Esophagus (tissue), 2 donors: ENCODE measurements around the gene GALNT3. TPM values are rescaled to one million over a fixed set of nuclear protein-coding genes. Genes with fewer than 3 reads are reported as not detected.
A peak's percentile ranks its signal among the peaks of the same experiment; 100 is the strongest.

Experiments used
- H3K27ac ChIP-seq, 2 donors: one replicate each; pipeline ENCODE4 v1.5.1; 2013; ENCODE audit warnings: low read depth in 2 of 2, mild to moderate bottlenecking in 2 of 2, inconsistent platforms in 1 of 2, low read length in 1 of 2, moderate library complexity in 1 of 2
- H3K27me3 ChIP-seq, 2 donors: one replicate each; pipeline ENCODE4 v1.6.1; 2013; ENCODE audit warnings: low read length in 2 of 2, control low read depth in 1 of 2, mild to moderate bottlenecking in 1 of 2; ENCODE audit not compliant: insufficient read depth in 2 of 2, control insufficient read depth in 1 of 2
- H3K36me3 ChIP-seq, 2 donors: one replicate each; pipeline ENCODE4 v1.6.1; 2013; ENCODE audit warnings: low read length in 1 of 2; ENCODE audit not compliant: control insufficient read depth in 2 of 2, insufficient read depth in 2 of 2
- H3K4me1 ChIP-seq, 2 donors: one replicate each; pipeline ENCODE4 v1.6.1; 2013; ENCODE audit warnings: low read length in 1 of 2; ENCODE audit not compliant: control insufficient read depth in 2 of 2, insufficient read depth in 2 of 2
- H3K4me3 ChIP-seq, 2 donors: one replicate each; pipeline ENCODE4 v1.5.1; 2013; ENCODE audit warnings: low read length in 2 of 2, mild to moderate bottlenecking in 2 of 2, low read depth in 1 of 2, moderate library complexity in 1 of 2
- H3K9me3 ChIP-seq, 2 donors: one replicate each; pipeline ENCODE4 v1.6.1; 2013; ENCODE audit warnings: mild to moderate bottlenecking in 2 of 2, low read depth in 1 of 2, low read length in 1 of 2, moderate library complexity in 1 of 2; ENCODE audit not compliant: control insufficient read depth in 2 of 2, insufficient read depth in 1 of 2
- WGBS, 2 donors: extraction: QIAGEN DNeasy Blood & Tissue Kit; methylation state at CpG; one replicate each; pipeline ENCODE4 v1.1.7; 2013; 5-methylcytosine and 5-hydroxymethylcytosine counted together
- polyA plus RNA-seq, 2 donors: library from polyadenylated mRNA; stranded (reverse); fragments of 200-250 nt; gene quantifications; one replicate each; pipeline ENCODE4 v1.2.3, GENCODE V29; 2013
- donor health status: healthy with polysubstance abuse.
- donor health status: Bipolar disorder and iron deficiency.

GALNT3 gene
- polyA plus RNA-seq, 2 donors = 25.7 to 30.7 TPM

DNA sequence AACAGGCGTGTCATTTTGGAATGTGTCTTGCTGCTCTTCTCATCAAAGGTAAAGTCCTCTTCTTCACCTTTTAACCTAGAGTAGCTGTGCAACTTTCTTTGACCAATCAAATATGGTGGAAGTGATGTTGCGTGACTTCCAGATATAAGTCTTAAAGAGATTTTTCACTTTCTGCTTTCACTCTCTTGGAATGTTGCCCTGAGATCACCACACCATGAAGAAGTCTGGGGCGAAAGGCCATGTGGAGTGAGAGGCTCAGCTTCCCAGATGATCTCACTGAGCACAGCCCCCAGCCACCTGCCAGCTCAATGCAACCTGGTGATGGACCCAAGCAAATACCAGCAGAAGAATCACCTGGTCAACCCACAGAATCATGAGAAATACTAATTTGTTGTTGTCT lies 7.1 kb upstream of the GALNT3 start:
- no peaks in the 10 kb centered on the region for H3K36me3 ChIP-seq
- H3K4me1 ChIP-seq = no peaks in the 10 kb centered on the region
- 96 to 98% methylated on average over 3 of the region's 3 CpGs for WGBS, 2 donors
- no peaks in the 10 kb centered on the region for H3K27me3 ChIP-seq
- no peak overlapping the region for H3K27ac ChIP-seq
- no peak overlapping the region for H3K4me3 ChIP-seq
- H3K9me3 ChIP-seq = no peaks in the 10 kb centered on the region

DNA sequence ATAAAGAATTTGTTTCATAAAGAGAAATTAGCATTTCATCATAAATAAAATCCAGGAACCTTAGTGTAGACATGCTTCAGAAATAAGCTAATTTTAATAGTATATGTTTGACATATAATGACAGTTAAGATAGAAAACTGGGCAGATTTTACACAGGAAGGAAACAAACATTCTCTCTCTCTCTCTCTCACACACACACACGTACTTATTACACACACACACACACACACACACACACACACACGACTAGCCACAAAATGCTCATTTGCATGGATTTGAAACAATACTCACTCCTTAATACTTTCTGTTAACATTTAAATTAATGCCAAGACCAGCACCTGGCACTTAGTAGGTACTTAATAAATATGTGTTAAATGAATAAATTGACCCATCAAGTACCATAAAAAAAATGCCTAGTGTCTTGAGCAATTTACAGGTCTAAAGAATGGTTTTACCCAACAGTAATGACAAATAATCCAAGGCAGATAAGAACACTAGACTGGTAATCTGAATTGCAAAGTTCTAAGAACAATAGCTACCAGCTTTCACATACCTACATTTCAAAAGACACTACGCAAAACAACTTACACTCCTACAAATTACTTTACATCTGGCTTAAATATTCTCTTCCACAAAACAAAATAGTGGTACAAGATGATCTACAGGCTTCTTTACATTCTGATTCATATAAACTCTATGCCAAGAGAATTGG lies 2.9 kb upstream of the GALNT3 start:
- no peaks in the 10 kb centered on the region for H3K27me3 ChIP-seq
- no peak overlapping the region for H3K27ac ChIP-seq
- 58 to 62% methylated on average over 3 of the region's 3 CpGs for WGBS, 2 donors
- no peak overlapping the region for H3K4me3 ChIP-seq
- peaks cover 0 to 4% of the 10 kb centered on the region in 2 donors for H3K9me3 ChIP-seq
- H3K36me3 ChIP-seq = no peaks in the 10 kb centered on the region
- H3K4me1 ChIP-seq = no peaks in the 10 kb centered on the region

DNA sequence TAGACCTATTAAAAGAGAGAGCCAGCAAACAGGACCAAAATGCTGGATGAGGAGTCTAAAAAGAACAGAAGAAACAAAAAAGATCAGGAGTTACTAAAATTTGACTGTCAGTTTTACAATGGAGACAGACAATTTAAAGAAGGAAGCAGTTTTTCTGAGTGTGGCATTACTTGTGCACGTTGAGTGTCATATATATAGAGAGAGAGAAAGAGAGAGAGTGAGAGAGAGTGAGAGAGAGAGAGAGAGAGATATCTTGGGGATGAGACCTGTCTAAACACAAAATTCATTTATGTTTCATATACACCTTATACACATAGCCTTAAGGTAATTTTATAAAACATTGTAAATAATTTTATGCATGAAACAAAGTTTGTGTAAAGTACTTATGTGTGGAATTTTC lies 2.1 kb upstream of the GALNT3 start:
- WGBS, 2 donors = 61% methylated on average over 1 of the region's 1 CpG
- Histone ChIP-seq H3K27ac (no peak overlapping the region), H3K36me3 (no peaks in the 10 kb centered on the region), H3K4me1 (no peaks in the 10 kb centered on the region), H3K9me3 (peaks cover 0 to 4% of the 10 kb centered on the region in 2 donors), H3K27me3 (no peaks in the 10 kb centered on the region), H3K4me3 (no peak overlapping the region)

DNA sequence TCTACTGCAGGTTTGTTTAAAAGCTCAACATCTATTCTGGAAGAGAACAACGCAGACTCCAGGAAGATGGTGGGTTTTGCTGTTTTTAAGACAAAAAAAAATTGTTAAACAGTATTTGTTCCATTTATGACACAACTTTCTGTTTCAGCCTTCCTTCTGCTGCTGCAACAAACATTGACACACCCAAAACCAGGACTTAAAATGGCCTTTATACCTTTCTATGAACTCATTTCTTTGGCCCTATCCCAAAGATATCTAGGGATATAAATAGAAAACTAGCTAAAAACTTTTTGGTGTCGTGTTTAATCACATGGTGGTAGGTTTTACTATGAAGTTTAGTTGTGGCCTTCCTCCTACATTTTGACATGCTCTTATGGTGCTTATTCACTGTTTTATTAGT lies 964 bp upstream of the GALNT3 start:
- Histone ChIP-seq H3K9me3 (peaks cover 0 to 4% of the 10 kb centered on the region in 2 donors), H3K27ac (peak overlapping the region; percentile 94 to 97), H3K27me3 (no peaks in the 10 kb centered on the region), H3K4me3 (peak overlapping the region; percentile 63 to 97), H3K4me1 (no peaks in the 10 kb centered on the region), H3K36me3 (no peaks in the 10 kb centered on the region)
- WGBS, 2 donors = 24 to 32% methylated on average over 2 of the region's 2 CpGs

DNA sequence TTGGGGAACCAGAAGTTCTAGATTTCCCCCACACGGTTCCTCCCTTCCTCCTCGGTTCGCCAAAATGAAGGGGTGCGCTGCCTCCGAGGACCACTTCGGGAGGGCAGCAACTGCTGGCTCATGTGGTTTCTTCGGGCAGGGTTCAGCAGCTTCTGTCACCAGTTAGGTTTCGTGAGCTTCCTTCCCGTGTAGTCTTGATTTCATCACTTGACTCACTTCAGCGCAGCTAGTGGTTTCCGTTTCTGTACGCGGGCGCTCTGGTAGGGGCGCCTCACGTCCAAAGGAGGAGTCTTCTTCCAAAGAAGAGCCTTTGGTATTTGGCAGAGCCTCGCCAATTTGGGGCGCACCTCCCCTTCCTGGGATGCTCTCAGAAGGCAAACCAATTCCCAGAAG lies 485 bp upstream of the GALNT3 start:
- Histone ChIP-seq H3K4me3 (peak overlapping the region; percentile 63 to 97), H3K27ac (peak overlapping the region; percentile 94 to 97), H3K27me3 (no peaks in the 10 kb centered on the region), H3K36me3 (no peaks in the 10 kb centered on the region), H3K9me3 (peaks cover 0 to 4% of the 10 kb centered on the region in 2 donors), H3K4me1 (no peaks in the 10 kb centered on the region)
- WGBS, 2 donors = 3 to 6% methylated on average over 18 of the region's 18 CpGs

DNA sequence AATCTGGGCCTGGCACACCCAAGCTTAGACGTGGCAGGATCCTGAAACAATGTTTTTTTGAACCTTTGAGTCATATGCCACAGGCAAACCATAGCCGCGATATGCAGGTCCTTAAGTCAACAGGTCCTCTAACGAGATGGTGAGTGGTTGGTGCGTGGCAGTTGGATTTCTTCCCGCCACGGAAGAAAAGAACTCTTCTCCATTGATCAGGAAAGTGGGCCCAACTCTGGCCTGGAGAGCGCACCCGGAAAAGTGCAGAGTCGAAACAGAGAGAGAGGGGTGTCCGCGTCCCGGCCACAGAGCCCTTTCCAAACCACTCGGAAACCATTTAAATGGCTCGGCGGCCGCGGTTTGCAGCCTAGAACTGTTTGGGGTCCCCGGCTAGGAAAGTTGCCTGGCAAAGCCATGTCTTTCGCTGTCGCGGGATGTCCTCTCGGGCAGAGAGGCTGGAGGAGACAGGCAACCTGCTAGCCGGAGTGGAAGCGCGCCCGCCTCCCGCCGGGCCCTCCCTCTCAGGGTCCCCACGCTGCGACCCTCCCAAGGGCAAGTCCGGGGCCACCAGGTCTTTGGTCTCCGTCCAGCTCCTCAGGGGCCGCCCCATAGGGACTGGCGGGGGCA lies 777 bp downstream of the GALNT3 start:
- Histone ChIP-seq H3K4me3 (peak overlapping the region; percentile 63 to 97), H3K9me3 (peaks cover 0 to 4% of the 10 kb centered on the region in 2 donors), H3K36me3 (no peaks in the 10 kb centered on the region), H3K4me1 (no peaks in the 10 kb centered on the region), H3K27ac (peak overlapping the region; percentile 94 to 97), H3K27me3 (no peaks in the 10 kb centered on the region)
- 6 to 11% methylated on average over 33 to 35 of the region's 35 CpGs for WGBS, 2 donors

DNA sequence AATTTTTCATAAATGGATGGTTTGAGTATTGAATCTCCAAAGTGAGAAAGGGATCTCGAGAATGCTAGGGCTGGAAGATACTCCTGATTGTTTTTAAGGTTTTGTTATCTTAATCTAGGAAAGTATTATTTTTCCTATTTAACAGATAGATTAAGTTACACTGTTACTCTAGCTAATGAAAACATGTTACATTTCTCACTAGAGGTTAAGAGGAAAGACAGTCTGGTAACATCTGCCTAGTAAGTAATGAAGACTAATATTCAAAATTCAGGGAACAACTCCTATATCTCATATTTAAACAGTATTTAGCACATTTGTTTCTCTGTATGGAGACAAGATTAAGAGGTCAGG lies 2.0 kb downstream of the GALNT3 start:
- H3K9me3 ChIP-seq = peaks cover 0 to 4% of the 10 kb centered on the region in 2 donors
- no peaks in the 10 kb centered on the region for H3K27me3 ChIP-seq
- 21 to 31% methylated on average over 1 of the region's 1 CpG for WGBS, 2 donors
- no peaks in the 10 kb centered on the region for H3K4me1 ChIP-seq
- H3K36me3 ChIP-seq = no peaks in the 10 kb centered on the region
- H3K27ac ChIP-seq = no peak overlapping the region
- no peak overlapping the region for H3K4me3 ChIP-seq

DNA sequence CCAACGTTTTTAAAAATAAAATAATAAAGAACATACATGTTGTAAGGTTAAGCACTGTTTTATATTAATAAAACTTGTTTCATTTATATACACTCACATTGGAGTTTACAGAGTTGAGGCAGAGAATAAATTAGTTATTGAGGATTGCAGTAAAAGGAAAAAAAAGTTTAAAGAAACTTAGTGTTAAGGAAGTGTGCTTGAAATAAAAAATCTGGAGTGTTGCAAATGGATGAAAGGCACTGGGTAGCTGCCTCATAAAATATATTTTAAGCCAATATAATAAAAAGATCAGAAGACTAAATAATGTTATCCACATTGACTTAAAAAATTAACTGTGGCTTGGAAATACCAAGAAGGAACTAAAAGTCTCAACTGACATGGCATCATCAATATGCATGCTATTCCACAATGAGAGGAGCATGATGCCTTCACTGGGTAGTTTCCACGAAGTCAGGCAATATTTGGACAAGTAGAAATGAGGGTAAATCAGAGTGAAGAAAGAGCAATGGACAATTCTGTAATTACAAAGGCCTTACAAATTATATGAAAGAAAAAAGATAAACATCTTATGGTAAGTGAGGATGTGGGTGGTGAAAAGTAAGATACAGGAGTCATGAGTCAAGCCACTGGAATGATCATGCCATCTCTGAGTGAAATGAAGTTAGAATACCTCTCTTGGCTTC lies 2.5 kb downstream of the GALNT3 start:
- Histone ChIP-seq H3K9me3 (peaks cover 0 to 4% of the 10 kb centered on the region in 2 donors), H3K27ac (no peak overlapping the region), H3K4me3 (no peak overlapping the region), H3K27me3 (no peaks in the 10 kb centered on the region), H3K36me3 (no peaks in the 10 kb centered on the region), H3K4me1 (no peaks in the 10 kb centered on the region)
- WGBS, 2 donors = 55 to 66% methylated on average over 2 of the region's 2 CpGs

DNA sequence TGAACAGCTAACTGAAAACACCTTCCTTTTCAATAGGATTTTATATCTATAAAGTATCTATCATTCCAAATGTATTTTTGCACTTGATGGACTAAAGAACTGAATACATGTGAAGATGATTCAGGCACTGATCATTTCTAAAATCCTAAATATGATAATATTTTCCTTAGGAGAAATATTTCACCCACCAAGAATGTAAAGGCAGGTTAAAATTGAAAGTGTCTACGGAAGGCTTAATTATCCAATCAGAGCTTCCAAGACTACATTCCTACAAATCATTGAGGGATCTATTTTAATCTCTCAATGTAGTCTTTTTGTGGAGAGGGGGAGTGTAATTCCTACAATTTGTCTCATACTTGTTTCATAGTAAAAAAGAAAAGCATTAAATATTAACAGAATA lies 3.6 kb downstream of the GALNT3 start:
- H3K36me3 ChIP-seq = no peaks in the 10 kb centered on the region
- WGBS, 2 donors = 68 to 73% methylated on average over 1 of the region's 1 CpG
- H3K4me3 ChIP-seq = no peak overlapping the region
- no peak overlapping the region for H3K27ac ChIP-seq
- H3K4me1 ChIP-seq = no peaks in the 10 kb centered on the region
- peaks cover 0 to 4% of the 10 kb centered on the region in 2 donors for H3K9me3 ChIP-seq
- H3K27me3 ChIP-seq = no peaks in the 10 kb centered on the region
